ENCODE data around the gene ZNF211. TPM values are rescaled to one million over a fixed set of nuclear protein-coding genes. Genes with fewer than 3 reads are reported as not detected.

The ZNF211 gene
- total RNA-seq, 1 experiment from 2014 or later, result 6.7 TPM

DNA sequence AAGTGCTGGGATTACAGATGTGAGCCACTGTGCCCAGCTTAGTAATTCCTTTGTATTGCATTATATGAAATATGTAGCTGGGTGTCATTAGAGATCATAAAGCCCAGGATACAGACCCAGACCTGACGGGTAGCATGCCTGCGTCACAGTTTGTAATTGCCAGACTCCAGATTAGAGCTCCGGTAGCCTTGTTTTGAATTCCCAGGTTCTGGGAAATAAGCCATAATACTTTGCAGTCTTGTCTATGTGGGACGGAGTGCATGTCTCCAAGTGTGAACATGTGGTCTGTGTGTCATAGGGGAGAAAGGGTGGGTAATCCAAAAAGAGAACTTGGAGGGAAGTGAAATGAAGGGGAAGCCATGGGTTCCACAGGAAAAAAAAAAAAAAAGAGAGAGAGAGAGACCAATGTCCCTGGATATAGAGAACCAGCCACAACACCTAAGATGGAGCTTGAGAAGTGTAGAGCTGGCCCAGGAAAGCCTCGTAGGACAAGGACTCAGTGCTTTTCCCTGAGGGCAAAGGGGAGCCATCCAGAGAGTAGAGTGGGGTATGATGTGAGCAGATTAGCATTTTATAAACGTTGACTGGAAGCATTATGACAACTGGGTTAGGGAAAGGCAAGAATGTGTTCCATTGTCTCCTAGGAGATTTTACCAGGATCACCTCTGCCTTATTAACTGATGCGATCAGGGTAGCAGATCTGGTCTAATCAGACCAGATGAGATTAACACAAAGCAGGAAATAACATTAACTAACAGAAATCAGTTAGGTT lies 38.3 kb downstream of the ZNF211 start:
- Histone ChIP-seq H3K27me3 (ENCODE audit: insufficient read depth, low read length) (no peaks in the 10 kb centered on the region), H3K9me2 (ENCODE audit: insufficient read depth) (no peaks in the 10 kb centered on the region), H2AFZ (ENCODE audit: low read depth, low read length, poor library complexity, severe bottlenecking) (no peak overlapping the region), H3K4me1 (ENCODE audit: control insufficient read depth in 1 of 2, insufficient read depth in 2 of 2, low read length in 2 of 2) (no peaks in the 10 kb centered on the region), H3K4me3 (replicated peaks in 1 of 2; ENCODE audit: low read depth in 1 of 2, low read length in 2 of 2) (no peak overlapping the region), H4K20me1 (ENCODE audit: insufficient read depth) (no peaks in the 10 kb centered on the region), H3K27ac (ENCODE audit: low read depth, low read length) (no peak overlapping the region), H3K9ac (ENCODE audit: low read length) (no peak overlapping the region), H3K9me3 (ENCODE audit: control insufficient read depth in 1 of 2, insufficient read depth in 1 of 2, low read depth in 1 of 2, low read length in 2 of 2) (peaks cover 0 to 4% of the 10 kb centered on the region in 2 experiments; a peak in 1 of 4 replicates), H3K79me2 (ENCODE audit: insufficient read depth, low read length) (no peaks in the 10 kb centered on the region), H3K4me2 (ENCODE audit: low read length) (no peak overlapping the region), H3K36me3 (ENCODE audit: control insufficient read depth in 1 of 2, insufficient read depth in 2 of 2, low read length in 2 of 2) (no peaks in the 10 kb centered on the region)
- ChIA-PET CTCF (no interaction called here), POLR2A (no interaction called here), RAD21 (ENCODE audit: low non-redundant PET in 1 of 2, low total read pairs in 2 of 2, uncharacterized antibody in 2 of 2, unreplicated experiment in 2 of 2) (no interaction called here)
- intact Hi-C loops (cut with micrococcal nuclease), result no loop called here
- no peak for DNase-seq (ENCODE audit: low read depth, low spot score)
- no peak for ATAC-seq
- TF ChIP-seq, protein P1, sequence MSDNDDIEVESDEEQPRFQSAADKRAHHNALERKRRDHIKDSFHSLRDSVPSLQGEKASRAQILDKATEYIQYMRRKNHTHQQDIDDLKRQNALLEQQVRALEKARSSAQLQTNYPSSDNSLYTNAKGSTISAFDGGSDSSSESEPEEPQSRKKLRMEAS (IDR thresholded peaks at IDR 0.05), result no peak
- TF ChIP-seq EGR1 (IDR thresholded peaks at IDR 0.05; ENCODE audit: low read depth) (no peak), TCF7L2 (IDR thresholded peaks at IDR 0.05; ENCODE audit: borderline replicate concordance, extremely low read depth, insufficient read depth, insufficient read length) (no peak)
- no TSS peak for BruUV-seq (replicated peaks)

DNA sequence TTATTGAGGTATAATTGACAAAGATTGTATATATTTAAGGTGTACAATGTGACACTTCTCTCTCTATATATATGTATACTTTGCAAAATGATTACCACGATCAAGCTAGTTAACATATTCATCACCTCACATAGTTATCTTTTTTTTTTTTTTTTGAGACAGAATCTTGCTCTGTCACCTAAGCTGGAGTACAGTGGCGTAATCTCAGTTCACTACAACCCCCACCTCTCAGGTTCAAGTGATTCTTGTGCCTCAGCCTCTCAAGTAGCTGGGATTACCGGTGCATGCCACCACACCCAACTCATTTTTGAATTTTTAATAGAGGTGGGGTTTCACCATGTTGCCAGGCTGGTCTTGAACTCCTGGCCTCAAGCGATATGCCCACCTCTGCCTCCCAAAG lies 39.5 kb downstream of the ZNF211 start:
- no peak overlapping the region for H3K9ac ChIP-seq (ENCODE audit: low read length)

More for the DNA sequence above, 39.5 kb downstream of the ZNF211 start:
- DNase-seq (ENCODE audit: low read depth, low spot score) (no peak), ATAC-seq (no peak)
- POLR2A ChIA-PET, result no interaction called here
- no peak for TF ChIP-seq ELF1 (IDR thresholded peaks at IDR 0.05; ENCODE audit: borderline replicate concordance, low read depth)
- no peak for TF ChIP-seq POLR2AphosphoS5 (IDR thresholded peaks at IDR 0.05; ENCODE audit: low read depth, low read length)
- TF ChIP-seq, protein P2, sequence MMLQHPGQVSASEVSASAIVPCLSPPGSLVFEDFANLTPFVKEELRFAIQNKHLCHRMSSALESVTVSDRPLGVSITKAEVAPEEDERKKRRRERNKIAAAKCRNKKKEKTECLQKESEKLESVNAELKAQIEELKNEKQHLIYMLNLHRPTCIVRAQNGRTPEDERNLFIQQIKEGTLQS (IDR thresholded peaks at IDR 0.05), result no peak
- no peak for TF ChIP-seq YY1 (IDR thresholded peaks at IDR 0.05; ENCODE audit: extremely low read depth, insufficient replicate concordance, low read depth, low read length)
- no peak for TF ChIP-seq SP1 (IDR thresholded peaks at IDR 0.05; ENCODE audit: low read depth)
- no peaks in the 10 kb centered on the region for H4K20me1 ChIP-seq (ENCODE audit: insufficient read depth)
- no peak overlapping the region for H3K27ac ChIP-seq (ENCODE audit: low read depth, low read length)
- no peaks in the 10 kb centered on the region for H3K79me2 ChIP-seq (ENCODE audit: insufficient read depth, low read length)
- CTCF ChIA-PET, result no interaction called here
- no peaks in the 10 kb centered on the region for H3K9me2 ChIP-seq (ENCODE audit: insufficient read depth)
- intact Hi-C loops (cut with micrococcal nuclease), result no loop called here
- H2AFZ ChIP-seq (ENCODE audit: low read depth, low read length, poor library complexity, severe bottlenecking), result no peak overlapping the region
- RAD21 ChIA-PET (ENCODE audit: low non-redundant PET in 1 of 2, low total read pairs in 2 of 2, uncharacterized antibody in 2 of 2, unreplicated experiment in 2 of 2), result no interaction called here
- H3K4me3 ChIP-seq (replicated peaks in 1 of 2; ENCODE audit: low read depth in 1 of 2, low read length in 2 of 2), result no peak overlapping the region
- no peaks in the 10 kb centered on the region for H3K36me3 ChIP-seq (ENCODE audit: control insufficient read depth in 1 of 2, insufficient read depth in 2 of 2, low read length in 2 of 2)
- peaks cover 0 to 4% of the 10 kb centered on the region in 2 experiments; a peak in 1 of 4 replicates for H3K9me3 ChIP-seq (ENCODE audit: control insufficient read depth in 1 of 2, insufficient read depth in 1 of 2, low read depth in 1 of 2, low read length in 2 of 2)
- no TSS peak for BruUV-seq (replicated peaks)
- H3K27me3 ChIP-seq (ENCODE audit: insufficient read depth, low read length), result no peaks in the 10 kb centered on the region
- no peaks in the 10 kb centered on the region for H3K4me1 ChIP-seq (ENCODE audit: control insufficient read depth in 1 of 2, insufficient read depth in 2 of 2, low read length in 2 of 2)
- H3K4me2 ChIP-seq (ENCODE audit: low read length), result no peak overlapping the region

Data from HCT116 (cell line).